T-helper 2 cell (primary cell): ENCODE measurements around the gene R3HDM1.
"Not testable (repeated sequence)": the region's sequence is repeated elsewhere in the genome, so short reads cannot be mapped to it uniquely, and the experiment has no call there.

Experiments used
- DNase-seq, 5 experiments: peaks; one replicate each; pipeline versions ENCODE4 v3.0.0 to v3.0.0-alpha.2; 2012 to 2022

Gene R3HDM1

GRCh38 chr2:135573620-135574019 lies 42.3 kb downstream of the R3HDM1 start:
- DNase-seq: no peak

GRCh38 chr2:135581282-135581681 lies 50.0 kb downstream of the R3HDM1 start:
- no peak for DNase-seq

- DNase-seq: no peak
Measured at GRCh38 chr2:135582383-135582782, 51.1 kb downstream of the R3HDM1 start.

GRCh38 chr2:135585586-135585985 lies 54.3 kb downstream of the R3HDM1 start:
- no peak for DNase-seq

- no peak for DNase-seq
Measured at GRCh38 chr2:135586148-135586547, 54.9 kb downstream of the R3HDM1 start.

GRCh38 chr2:135587958-135588357 lies 56.7 kb downstream of the R3HDM1 start:
- no peak for DNase-seq

GRCh38 chr2:135590619-135591260 lies 59.5 kb downstream of the R3HDM1 start:
- DNase-seq: no peak

- DNase-seq: peak in 1 of 5 experiments; percentile 16
Measured at GRCh38 chr2:135600915-135601314, 69.6 kb downstream of the R3HDM1 start.

GRCh38 chr2:135603543-135603942 lies 72.3 kb downstream of the R3HDM1 start:
- DNase-seq: no peak

- no peak for DNase-seq
Measured at GRCh38 chr2:135607561-135607960, 76.3 kb downstream of the R3HDM1 start.

GRCh38 chr2:135612319-135612718 lies 81.0 kb downstream of the R3HDM1 start:
- no peak for DNase-seq

- no peak for DNase-seq
Measured at GRCh38 chr2:135615404-135615803, 84.1 kb downstream of the R3HDM1 start.

GRCh38 chr2:135617501-135618015 lies 86.3 kb downstream of the R3HDM1 start:
- DNase-seq: no peak

- DNase-seq: peak in 1 of 5 experiments; percentile 12
Measured at GRCh38 chr2:135620198-135620597, 88.9 kb downstream of the R3HDM1 start.

- DNase-seq: no peak
Measured at GRCh38 chr2:135629520-135629919, 98.2 kb downstream of the R3HDM1 start.

GRCh38 chr2:135630034-135630433 lies 98.8 kb downstream of the R3HDM1 start:
- DNase-seq: not testable (repeated sequence)

GRCh38 chr2:135630488-135630887 lies 99.2 kb downstream of the R3HDM1 start:
- no peak for DNase-seq

GRCh38 chr2:135633582-135633981 lies 102.3 kb downstream of the R3HDM1 start:
- no peak for DNase-seq

- DNase-seq: no peak
Measured at GRCh38 chr2:135635212-135635835, 104.0 kb downstream of the R3HDM1 start.

- DNase-seq: peak in 1 of 5 experiments; percentile 10
Measured at GRCh38 chr2:135636982-135637381, 105.7 kb downstream of the R3HDM1 start.

- no peak for DNase-seq
Measured at GRCh38 chr2:135637456-135638087, 106.3 kb downstream of the R3HDM1 start.

GRCh38 chr2:135638825-135639224 lies 107.5 kb downstream of the R3HDM1 start:
- no peak for DNase-seq

- no peak for DNase-seq
Measured at GRCh38 chr2:135641156-135642068, 110.1 kb downstream of the R3HDM1 start.
